GM18520 (cell line): Measurements from ENCODE around the gene PLPP3.

Source experiments
- ATAC-seq: cut with Tn5 transposase; IDR thresholded peaks from one replicate; pipeline ENCODE4 v1.9.1; 2021; ENCODE audit not compliant: unreplicated experiment

The PLPP3 gene

GRCh38 chr1:56501426-56501825 is 77.9 kb downstream of the PLPP3 start:
- no peak for ATAC-seq

GRCh38 chr1:56496821-56497772 is 82.3 kb downstream of the PLPP3 start:
- no peak for ATAC-seq

GRCh38 chr1:56496158-56496557 is 83.2 kb downstream of the PLPP3 start:
- ATAC-seq = no peak

GRCh38 chr1:56495538-56495937 is 83.8 kb downstream of the PLPP3 start:
- no peak for ATAC-seq

- no peak for ATAC-seq
These were observed 85.1 kb downstream of the PLPP3 start for GRCh38 chr1:56494306-56494705.

GRCh38 chr1:56493826-56494225 is 85.5 kb downstream of the PLPP3 start:
- no peak for ATAC-seq

GRCh38 chr1:56491441-56491840 is 87.9 kb downstream of the PLPP3 start:
- no peak for ATAC-seq

- ATAC-seq = no peak
These were observed 88.7 kb downstream of the PLPP3 start for GRCh38 chr1:56490619-56491018.

GRCh38 chr1:56489695-56490094 is 89.7 kb downstream of the PLPP3 start:
- no peak for ATAC-seq

- no peak for ATAC-seq
These were observed 94.7 kb downstream of the PLPP3 start for GRCh38 chr1:56484695-56485094.

GRCh38 chr1:56483104-56483503 is 96.3 kb downstream of the PLPP3 start:
- ATAC-seq = no peak

GRCh38 chr1:56482486-56482885 is 96.9 kb downstream of the PLPP3 start:
- no peak for ATAC-seq

GRCh38 chr1:56481140-56481694 is 98.1 kb downstream of the PLPP3 start:
- no peak for ATAC-seq

GRCh38 chr1:56478734-56479133 is 100.6 kb downstream of the PLPP3 start:
- no peak for ATAC-seq

- no peak for ATAC-seq
These were observed 101.9 kb downstream of the PLPP3 start for GRCh38 chr1:56477164-56478111.

- no peak for ATAC-seq
These were observed 105.6 kb downstream of the PLPP3 start for GRCh38 chr1:56473582-56474270.

- ATAC-seq = peak; percentile 81
These were observed 106.5 kb downstream of the PLPP3 start for GRCh38 chr1:56472860-56473259.

- no peak for ATAC-seq
These were observed 109.6 kb downstream of the PLPP3 start for GRCh38 chr1:56469640-56470371.

- no peak for ATAC-seq
These were observed 110.8 kb downstream of the PLPP3 start for GRCh38 chr1:56468518-56468917.

GRCh38 chr1:56466538-56466937 is 112.8 kb downstream of the PLPP3 start:
- no peak for ATAC-seq
